ENCODE data around the gene SLC22A13.
"Not testable (repeated sequence)": the region's sequence is repeated elsewhere in the genome, so short reads cannot be mapped to it uniquely, and the experiment has no call there.

GRCh38 chr3:38320638-38321037 is 55.0 kb downstream of the SLC22A13 start:
- not testable (repeated sequence) for TF ChIP-seq CTCF (conservative IDR thresholded peaks at IDR 0.05; ENCODE audit: low read length); EZH2phosphoT487 (IDR thresholded peaks at IDR 0.05; ENCODE audit: borderline replicate concordance)

All from Loucy (cell line).